Heart left ventricle (tissue), 16 donors: ENCODE data around the gene TIGD6. TPM values are rescaled to one million over a fixed set of nuclear protein-coding genes. Genes with fewer than 3 reads are reported as not detected.

ENCODE experiments used
- ATAC-seq, 4 donors: fragments of 200-7000 bp; cut with Tn5 transposase; one replicate each; pipeline ENCODE4 v1.9.1; 2020 to 2022; ENCODE audit warnings: moderate library complexity in 4 of 4, mild to moderate bottlenecking in 3 of 4, moderate number of reproducible peaks in 1 of 4
- DNase-seq, 5 donors: peaks; one replicate each; pipeline ENCODE4 v3.0.0-alpha.2; 2020
- H3K27ac ChIP-seq, 12 donors: fragments of 200-600 bp; sonication (generic) in 4 of 12; one replicate each; pipeline versions ENCODE4 v1.5.0 to v1.8.0; 2016 to 2022; ENCODE audit warnings: mild to moderate bottlenecking in 2 of 12
- H3K27me3 ChIP-seq, 9 donors: fragments of 200-600 bp; sonication (generic) in 2 of 9; one replicate each; pipeline versions ENCODE4 v1.5.1 to v1.8.0; 2016 to 2022; ENCODE audit warnings: mild to moderate bottlenecking in 3 of 9
- H3K36me3 ChIP-seq, 9 donors: fragments of 200-600 bp; sonication (generic) in 2 of 9; one replicate each; pipeline versions ENCODE4 v1.5.0 to v1.8.0; 2018 to 2022; ENCODE audit warnings: mild to moderate bottlenecking in 2 of 9
- H3K4me1 ChIP-seq, 12 donors: fragments of 200-600 bp; sonication (generic) in 4 of 12; one replicate each; pipeline versions ENCODE4 v1.5.0 to v1.8.0; 2016 to 2022; ENCODE audit warnings: mild to moderate bottlenecking in 3 of 12
- H3K4me3 ChIP-seq, 12 donors: fragments of 200-600 bp; sonication (generic) in 4 of 12; one replicate each; pipeline versions ENCODE4 v1.5.0 to v1.8.0; 2017 to 2022; ENCODE audit warnings: mild to moderate bottlenecking in 9 of 12, moderate library complexity in 4 of 12
- H3K9me3 ChIP-seq, 12 donors: fragments of 200-600 bp; sonication (generic) in 4 of 12; one replicate each; pipeline versions ENCODE4 v1.5.0 to v1.8.0; 2016 to 2022; ENCODE audit warnings: mild to moderate bottlenecking in 1 of 12
- CTCF ChIP-seq, 12 donors: fragments of 200-600 bp; sonication (generic) in 4 of 12; IDR thresholded peaks; one replicate each; pipeline versions ENCODE4 v1.5.0 to v1.8.0; 2018 to 2022; ENCODE audit warnings: antibody characterized with exemption in 12 of 12, mild to moderate bottlenecking in 5 of 12
- POLR2A ChIP-seq, 2 donors: fragments of 450-650 bp; IDR thresholded peaks; one replicate each; pipeline ENCODE4 v1.6.1; 2017; ENCODE audit warnings: antibody characterized with exemption in 2 of 2, mild to moderate bottlenecking in 2 of 2, moderate library complexity in 2 of 2
- WGBS, 4 donors: extraction: QIAGEN DNeasy Blood & Tissue Kit in 2 of 4; methylation state at CpG; one replicate each; pipeline versions ENCODE4 v1.1.5 to v1.1.7; 2013 to 2018; 5-methylcytosine and 5-hydroxymethylcytosine counted together
- intact Hi-C, 10 donors: fragments of 100-400 bp; cut with DNase I; formaldehyde crosslinking; loops; one replicate each; pipeline versions ENCODE4 v1.11.1 to v1.14.2; 2022
- polyA plus RNA-seq, 2 donors: library from polyadenylated mRNA; stranded (reverse); fragments of 200-250 nt; gene quantifications; one replicate each; pipeline ENCODE4 v1.2.3, GENCODE V29; 2013
- total RNA-seq, 9 donors: library from RNA; depleted of rRNA in 2 of 9; stranded (reverse); fragments of >200 nt in 2 of 9; fragmentation: NEBNext Ultra II Directional in 3 of 9; extraction: Animal tissue kit (Norgen Biotek cat#: 25700) in 3 of 9; gene quantifications; one replicate each; pipeline versions ENCODE4 v1.1.0 to v1.2.4, GENCODE V29; 2016 to 2023
- donor health status: ischemic (EF 13 %, LVEDD 7.1; RV severe dilation, severe dysfunction).
- donor health status: healthy with polysubstance abuse.
- donor health status: DM: no; HTN: yes; CAD: no.
- donor health status: DM: no; HTN: no; CAD: no.
- donor health status: ischemic (EF 25% LVEDD 6.9; RV normal size, moderate dysfunction).
- donor health status: ischemic (EF 25% LVEDD 5.7; RV mildly dilated, moderate dysfunction).
- donor health status: healthy.
- donor health status: DM: yes; HTN: yes; CAD: no.
- donor health status: ischemic (EF 35%, LVEDD 5.7; RV mildly dilated, moderate dysfunction).
- donor health status: nonischemic (EF 11% LVEDD 7.7; RV severe dilation, severe dysfunction).
- donor health status: DM: yes; HTN: yes; CAD: no.
- donor health status: PGD.
- donor health status: ischemic (EF 29% LVEDD 5.4; RV normal size, mild dysfunction).
- donor health status: nonischemic (EF 23%, LVEDD 6.1; RV moderate dilation, normal function).

Gene TIGD6
- total and polyA plus RNA-seq, 11 donors, result 1.3 to 4.3 (median 2.6) TPM

DNA sequence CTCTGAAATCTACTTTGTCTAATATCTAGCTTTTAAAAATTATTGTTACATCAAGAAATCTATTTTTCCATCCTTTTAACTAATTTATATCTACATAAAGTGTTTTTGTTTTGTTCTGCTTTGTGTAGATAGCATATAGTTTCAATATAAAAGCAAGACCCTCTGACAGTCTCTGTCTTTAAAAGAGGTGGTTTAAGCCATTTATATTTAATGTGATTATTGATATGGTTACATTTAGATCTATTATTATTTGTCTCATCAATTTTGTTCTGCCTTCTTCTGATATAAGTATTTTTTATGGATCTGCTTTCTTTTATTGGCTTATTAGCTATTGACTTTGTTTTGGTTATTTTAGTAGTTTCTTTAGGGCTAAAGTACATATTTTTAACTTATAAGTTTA, 16.1 kb upstream of the TIGD6 start:
- no peak for ATAC-seq
- H3K36me3 ChIP-seq, result peaks cover 7 to 100% (median 98%) of the 10 kb centered on the region in 9 donors
- H3K4me1 ChIP-seq, result peaks cover 0 to 16% (median 9%) of the 10 kb centered on the region in 12 donors
- H3K27ac ChIP-seq, result no peak overlapping the region
- H3K9me3 ChIP-seq, result peaks cover 0 to 16% (median 1%) of the 10 kb centered on the region in 12 donors
- TF ChIP-seq POLR2A (IDR thresholded peaks at IDR 0.05), result no peak
- TF ChIP-seq CTCF (IDR thresholded peaks at IDR 0.05), result no peak
- no peak for DNase-seq
- intact Hi-C loops, result no loop called here
- H3K27me3 ChIP-seq, result no peaks in the 10 kb centered on the region
- no peak overlapping the region for H3K4me3 ChIP-seq

GRCh38 chr5:150015415-150015814, 15.0 kb upstream of the TIGD6 start:
- Histone ChIP-seq H3K27me3 (no peaks in the 10 kb centered on the region), H3K4me3 (no peak overlapping the region), H3K9me3 (peaks cover 0 to 16% (median 1%) of the 10 kb centered on the region in 12 donors), H3K4me1 (peaks cover 0 to 8% (median under 1%) of the 10 kb centered on the region in 12 donors), H3K36me3 (peaks cover 7 to 100% (median 98%) of the 10 kb centered on the region in 9 donors), H3K27ac (no peak overlapping the region)
- no peak for ATAC-seq
- TF ChIP-seq POLR2A (IDR thresholded peaks at IDR 0.05), result no peak
- no peak for TF ChIP-seq CTCF (IDR thresholded peaks at IDR 0.05)
- WGBS, 4 donors, result 97 to 98% (median 98%) methylated on average over 3 of the region's 3 CpGs
- DNase-seq, result no peak
- intact Hi-C loops, result no loop called here

GRCh38 chr5:150014456-150014855, 14.0 kb upstream of the TIGD6 start:
- peaks cover 7 to 100% (median 95%) of the 10 kb centered on the region in 9 donors for H3K36me3 ChIP-seq
- no peak overlapping the region for H3K4me3 ChIP-seq
- H3K27ac ChIP-seq, result no peak overlapping the region
- peaks cover 0 to 14% (median 7%) of the 10 kb centered on the region in 12 donors for H3K4me1 ChIP-seq
- intact Hi-C loops, result no loop called here
- DNase-seq, result no peak
- H3K27me3 ChIP-seq, result no peaks in the 10 kb centered on the region
- 96 to 99% (median 98%) methylated on average over 3 of the region's 3 CpGs for WGBS, 4 donors
- TF ChIP-seq POLR2A (IDR thresholded peaks at IDR 0.05), result no peak
- ATAC-seq, result no peak
- H3K9me3 ChIP-seq, result peaks cover 0 to 16% (median 1%) of the 10 kb centered on the region in 12 donors

GRCh38 chr5:150013931-150014330, 13.5 kb upstream of the TIGD6 start:
- ATAC-seq, result no peak
- WGBS, 4 donors, result 92 to 95% (median 93%) methylated on average over 4 of the region's 4 CpGs
- H3K4me3 ChIP-seq, result no peak overlapping the region
- no peak overlapping the region for H3K27ac ChIP-seq
- H3K27me3 ChIP-seq, result no peaks in the 10 kb centered on the region
- H3K9me3 ChIP-seq, result peaks cover 0 to 16% (median 1%) of the 10 kb centered on the region in 12 donors
- peaks cover 0 to 16% (median 8%) of the 10 kb centered on the region in 12 donors for H3K4me1 ChIP-seq
- H3K36me3 ChIP-seq, result peaks cover 4 to 100% (median 91%) of the 10 kb centered on the region in 9 donors
- intact Hi-C loops, result no loop called here
- TF ChIP-seq POLR2A (IDR thresholded peaks at IDR 0.05) (no peak), CTCF (IDR thresholded peaks at IDR 0.05) (no peak)
- no peak for DNase-seq
